Testis (tissue), 2 donors: ENCODE data around the gene ARRDC1.

Experiments used
- POLR2A ChIP-seq: fragments of 450-650 bp; IDR thresholded peaks from one replicate; pipeline ENCODE4 v1.6.1; 2017; ENCODE audit warnings: antibody characterized with exemption, mild to moderate bottlenecking, moderate library complexity
- TF ChIP-seq, protein P1 (sequence below), 3 experiments: fragments of 450-650 bp in 2 of 3; fragments of 200-600 bp in 1 of 3; sonication (generic) in 1 of 3; IDR thresholded peaks; one replicate each; pipeline ENCODE4 v1.5.1; 2016 to 2019; ENCODE audit warnings: antibody characterized with exemption in 3 of 3, mild to moderate bottlenecking in 2 of 3, moderate library complexity in 1 of 3

- TF ChIP-seq, protein P1, sequence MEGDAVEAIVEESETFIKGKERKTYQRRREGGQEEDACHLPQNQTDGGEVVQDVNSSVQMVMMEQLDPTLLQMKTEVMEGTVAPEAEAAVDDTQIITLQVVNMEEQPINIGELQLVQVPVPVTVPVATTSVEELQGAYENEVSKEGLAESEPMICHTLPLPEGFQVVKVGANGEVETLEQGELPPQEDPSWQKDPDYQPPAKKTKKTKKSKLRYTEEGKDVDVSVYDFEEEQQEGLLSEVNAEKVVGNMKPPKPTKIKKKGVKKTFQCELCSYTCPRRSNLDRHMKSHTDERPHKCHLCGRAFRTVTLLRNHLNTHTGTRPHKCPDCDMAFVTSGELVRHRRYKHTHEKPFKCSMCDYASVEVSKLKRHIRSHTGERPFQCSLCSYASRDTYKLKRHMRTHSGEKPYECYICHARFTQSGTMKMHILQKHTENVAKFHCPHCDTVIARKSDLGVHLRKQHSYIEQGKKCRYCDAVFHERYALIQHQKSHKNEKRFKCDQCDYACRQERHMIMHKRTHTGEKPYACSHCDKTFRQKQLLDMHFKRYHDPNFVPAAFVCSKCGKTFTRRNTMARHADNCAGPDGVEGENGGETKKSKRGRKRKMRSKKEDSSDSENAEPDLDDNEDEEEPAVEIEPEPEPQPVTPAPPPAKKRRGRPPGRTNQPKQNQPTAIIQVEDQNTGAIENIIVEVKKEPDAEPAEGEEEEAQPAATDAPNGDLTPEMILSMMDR (IDR thresholded peaks at IDR 0.05), result no peak
- TF ChIP-seq POLR2A, result no peak
These were observed 42.9 kb downstream of the ARRDC1 start for GRCh38 chr9:137648396-137648795.
